ENCODE data around the gene C1QTNF1. TPM values are rescaled to one million over a fixed set of nuclear protein-coding genes. Genes with fewer than 3 reads are reported as not detected.
A peak's percentile ranks its signal among the peaks of the same experiment; 100 is the strongest.

C1QTNF1 gene
- total and polyA plus RNA-seq, 7 donors = 10.5 to 22.8 (median 16.9) TPM

- DNase-seq (peak in 1 of 2 donors; percentile 42), ATAC-seq (no peak)
- Histone ChIP-seq H3K27ac (no peak overlapping the region), H3K27me3 (ENCODE audit: insufficient read depth in 3 of 3, low read length in 2 of 3) (peaks cover 0 to 27% (median 0%) of the 10 kb centered on the region in 3 donors), H3K4me3 (no peak overlapping the region), H3K9me3 (no peaks in the 10 kb centered on the region), H3K36me3 (ENCODE audit: insufficient read depth in 1 of 2, low read depth in 1 of 2) (peaks cover 8 to 39% of the 10 kb centered on the region in 2 donors), H3K4me1 (peaks cover 5% of the 10 kb centered on the region)
- no peak for TF ChIP-seq CTCF (IDR thresholded peaks at IDR 0.05)
- intact Hi-C loops (cut with DNase I) = loop anchor here in 1 of 2 donors (5.0 kb wide), 1 partner anchor 304 kb away; no protein-coding TSS in a partner anchor
- WGBS, 3 donors = 89 to 94% (median 93%) methylated on average over 26 of the region's 26 CpGs
Observed at GRCh38 chr17:79088247-79088996, 64.5 kb downstream of the C1QTNF1 start.

GRCh38 chr17:79088997-79089328, 65.0 kb downstream of the C1QTNF1 start:
- ATAC-seq (no peak), DNase-seq (peak in 1 of 2 donors; percentile 40)
- H3K4me1 ChIP-seq = peaks cover 5% of the 10 kb centered on the region
- no peaks in the 10 kb centered on the region for H3K9me3 ChIP-seq
- no peak for TF ChIP-seq CTCF (IDR thresholded peaks at IDR 0.05)
- H3K36me3 ChIP-seq (ENCODE audit: insufficient read depth in 1 of 2, low read depth in 1 of 2) = peaks cover 6 to 35% of the 10 kb centered on the region in 2 donors
- H3K4me3 ChIP-seq = no peak overlapping the region
- H3K27ac ChIP-seq = no peak overlapping the region
- H3K27me3 ChIP-seq (ENCODE audit: insufficient read depth in 3 of 3, low read length in 2 of 3) = peaks cover 0 to 30% (median 4%) of the 10 kb centered on the region in 3 donors
- intact Hi-C loops (cut with DNase I) = loop anchor here in 1 of 2 donors (5.0 kb wide), 1 partner anchor 303 kb away; no protein-coding TSS in a partner anchor
- 54 to 75% (median 62%) methylated on average over 8 of the region's 8 CpGs for WGBS, 3 donors

- Histone ChIP-seq H3K36me3 (ENCODE audit: insufficient read depth in 1 of 2, low read depth in 1 of 2) (peaks cover 6 to 27% of the 10 kb centered on the region in 2 donors), H3K9me3 (no peaks in the 10 kb centered on the region), H3K4me3 (no peak overlapping the region), H3K27me3 (ENCODE audit: insufficient read depth in 3 of 3, low read length in 2 of 3) (peaks cover 0 to 39% (median 6%) of the 10 kb centered on the region in 3 donors), H3K27ac (no peak overlapping the region), H3K4me1 (peaks cover 5% of the 10 kb centered on the region)
- DNase-seq (peak; percentile 33 to 53), ATAC-seq (peak in 3 of 4 donors; percentile 22 to 30 (median 23))
- TF ChIP-seq CTCF (IDR thresholded peaks at IDR 0.05) = no peak
- intact Hi-C loops (cut with DNase I) = loop anchor here in 1 of 2 donors (5.0 kb wide), 1 partner anchor 302 kb away; no protein-coding TSS in a partner anchor
- WGBS, 3 donors = 41 to 69% (median 42%) methylated on average over 22 to 31 of the region's 31 CpGs
Observed at GRCh38 chr17:79089720-79090442, 65.9 kb downstream of the C1QTNF1 start.

- Histone ChIP-seq H3K27me3 (ENCODE audit: insufficient read depth in 3 of 3, low read length in 2 of 3) (peaks cover 0 to 47% (median 7%) of the 10 kb centered on the region in 3 donors), H3K4me3 (no peak overlapping the region), H3K27ac (no peak overlapping the region), H3K36me3 (ENCODE audit: insufficient read depth in 1 of 2, low read depth in 1 of 2) (peaks cover 0 to 19% of the 10 kb centered on the region in 2 donors), H3K9me3 (no peaks in the 10 kb centered on the region), H3K4me1 (peaks cover 5% of the 10 kb centered on the region)
- ATAC-seq = peak; percentile 30 to 76 (median 48)
- 22 to 42% (median 31%) methylated on average over 29 to 32 of the region's 32 CpGs for WGBS, 3 donors
- intact Hi-C loops (cut with DNase I) = no loop called here
- DNase-seq = peak; percentile 57 to 82
- TF ChIP-seq CTCF (IDR thresholded peaks at IDR 0.05) = no peak
Observed at GRCh38 chr17:79090443-79091225, 66.7 kb downstream of the C1QTNF1 start.

Data from psoas muscle (tissue), 8 donors.